ENCODE results near the gene F2R.

DNA sequence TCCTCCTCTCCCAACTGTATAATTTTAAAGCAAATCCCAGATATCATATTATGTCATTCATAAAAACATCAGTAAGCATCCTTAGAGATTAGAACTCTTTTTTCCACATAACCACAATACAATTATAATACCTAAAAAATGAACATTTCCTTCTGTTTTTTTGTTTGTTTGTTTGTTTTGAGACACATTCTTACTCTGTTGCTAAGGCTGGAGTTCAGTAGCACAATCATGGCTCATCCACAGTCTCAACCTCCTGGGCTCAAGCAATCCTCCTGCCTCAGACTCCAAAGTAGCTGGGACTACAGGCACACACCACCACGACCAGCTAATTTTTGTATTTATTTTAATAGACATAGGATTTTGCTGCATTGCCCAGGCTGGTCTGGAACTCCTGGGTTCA, 8.0 kb downstream of the F2R start:
- TF ChIP-seq, protein P1, sequence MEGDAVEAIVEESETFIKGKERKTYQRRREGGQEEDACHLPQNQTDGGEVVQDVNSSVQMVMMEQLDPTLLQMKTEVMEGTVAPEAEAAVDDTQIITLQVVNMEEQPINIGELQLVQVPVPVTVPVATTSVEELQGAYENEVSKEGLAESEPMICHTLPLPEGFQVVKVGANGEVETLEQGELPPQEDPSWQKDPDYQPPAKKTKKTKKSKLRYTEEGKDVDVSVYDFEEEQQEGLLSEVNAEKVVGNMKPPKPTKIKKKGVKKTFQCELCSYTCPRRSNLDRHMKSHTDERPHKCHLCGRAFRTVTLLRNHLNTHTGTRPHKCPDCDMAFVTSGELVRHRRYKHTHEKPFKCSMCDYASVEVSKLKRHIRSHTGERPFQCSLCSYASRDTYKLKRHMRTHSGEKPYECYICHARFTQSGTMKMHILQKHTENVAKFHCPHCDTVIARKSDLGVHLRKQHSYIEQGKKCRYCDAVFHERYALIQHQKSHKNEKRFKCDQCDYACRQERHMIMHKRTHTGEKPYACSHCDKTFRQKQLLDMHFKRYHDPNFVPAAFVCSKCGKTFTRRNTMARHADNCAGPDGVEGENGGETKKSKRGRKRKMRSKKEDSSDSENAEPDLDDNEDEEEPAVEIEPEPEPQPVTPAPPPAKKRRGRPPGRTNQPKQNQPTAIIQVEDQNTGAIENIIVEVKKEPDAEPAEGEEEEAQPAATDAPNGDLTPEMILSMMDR (conservative IDR thresholded peaks at IDR 0.05) = no peak
- TF ChIP-seq ZFX (IDR thresholded peaks at IDR 0.05) = no peak

Measured in C4-2B (cell line).